ENCODE measurements around the gene MSANTD1. TPM values are rescaled to one million over a fixed set of nuclear protein-coding genes. Genes with fewer than 3 reads are reported as not detected.

The MSANTD1 gene
- total RNA-seq (1 to 10 TPM in 1 of 2 donors, under 1 TPM in 1; 0.23 to 1.2 TPM), polyA plus RNA-seq (under 1 TPM in 1 of 2 donors, not detected in 1; 0.05 TPM)

DNA sequence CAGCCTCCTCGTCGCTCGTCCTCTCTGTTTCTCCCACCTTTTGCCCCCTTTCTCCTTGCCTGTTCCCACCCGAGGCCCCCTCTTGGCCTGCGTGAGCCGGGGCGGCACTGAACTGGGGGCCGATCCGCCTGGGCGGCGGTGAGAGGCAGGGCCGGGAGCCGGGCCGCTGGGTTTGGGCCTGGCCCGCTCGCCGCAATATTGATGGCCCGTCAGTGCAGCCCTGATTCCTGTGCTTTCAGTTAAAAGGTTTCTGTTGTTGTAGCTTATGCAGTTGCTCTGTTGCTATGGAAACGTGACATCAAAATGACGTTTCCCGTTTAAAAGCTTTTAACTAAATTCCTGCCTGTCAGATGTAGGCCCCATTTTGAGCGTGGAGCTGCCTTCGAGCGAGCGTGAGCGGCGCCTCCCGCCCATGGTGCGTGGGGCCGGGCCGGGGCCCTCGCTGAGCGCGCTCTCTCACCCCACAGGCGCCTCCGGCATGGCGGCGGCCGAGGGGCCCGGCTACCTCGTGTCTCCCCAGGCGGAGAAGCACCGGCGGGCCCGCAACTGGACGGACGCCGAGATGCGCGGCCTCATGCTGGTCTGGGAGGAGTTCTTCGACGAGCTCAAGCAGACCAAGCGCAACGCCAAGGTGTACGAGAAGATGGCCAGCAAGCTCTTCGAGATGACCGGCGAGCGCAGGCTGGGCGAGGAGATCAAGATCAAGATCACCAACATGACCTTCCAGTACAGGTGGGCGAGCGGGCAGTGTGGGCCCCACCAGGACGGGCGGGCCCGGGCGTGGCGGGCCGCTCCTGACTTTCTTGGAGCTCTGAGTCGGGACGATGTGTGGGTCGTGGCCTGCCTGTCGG, at the start of gene MSANTD1:
TSS of gene MSANTD1 (plus strand) at position 349 of the 851 bp plus-strand sequence. CDS start at position 413, 64 bp downstream.
- WGBS = 95% methylated on average over 72 of the region's 72 CpGs

More for the DNA sequence above, at the start of gene MSANTD1:
- Histone ChIP-seq H3K9me3 (ENCODE audit: control insufficient read depth in 4 of 4, low read length in 3 of 4) (no peaks in the 10 kb centered on the region), H3K27me3 (ENCODE audit: control insufficient read depth in 4 of 4, insufficient read depth in 4 of 4, low read length in 3 of 4) (no peaks in the 10 kb centered on the region), H3K27ac (ENCODE audit: low read depth in 1 of 2, low read length in 2 of 2) (no peak within 1 kb of the TSS), H3K9ac (ENCODE audit: low read depth in 1 of 2, low read length in 2 of 2) (no peak within 1 kb of the TSS), H3K36me3 (ENCODE audit: control insufficient read depth in 4 of 4, insufficient read depth in 3 of 4, low read depth in 1 of 4, low read length in 3 of 4) (peaks cover 0 to 3% (median 0%) of the 10 kb centered on the region in 4 donors), H3K4me3 (ENCODE audit: low read depth in 1 of 3, low read length in 3 of 3) (no peak within 1 kb of the TSS), H3K4me1 (ENCODE audit: control insufficient read depth in 4 of 4, insufficient read depth in 4 of 4, low read length in 3 of 4) (no peaks in the 10 kb centered on the region)
- TF ChIP-seq, protein P1, sequence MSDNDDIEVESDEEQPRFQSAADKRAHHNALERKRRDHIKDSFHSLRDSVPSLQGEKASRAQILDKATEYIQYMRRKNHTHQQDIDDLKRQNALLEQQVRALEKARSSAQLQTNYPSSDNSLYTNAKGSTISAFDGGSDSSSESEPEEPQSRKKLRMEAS (IDR thresholded peaks at IDR 0.05) = no peak
- TF ChIP-seq, protein P2, sequence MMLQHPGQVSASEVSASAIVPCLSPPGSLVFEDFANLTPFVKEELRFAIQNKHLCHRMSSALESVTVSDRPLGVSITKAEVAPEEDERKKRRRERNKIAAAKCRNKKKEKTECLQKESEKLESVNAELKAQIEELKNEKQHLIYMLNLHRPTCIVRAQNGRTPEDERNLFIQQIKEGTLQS (IDR thresholded peaks at IDR 0.05) = no peak
- TF ChIP-seq, protein P3, sequence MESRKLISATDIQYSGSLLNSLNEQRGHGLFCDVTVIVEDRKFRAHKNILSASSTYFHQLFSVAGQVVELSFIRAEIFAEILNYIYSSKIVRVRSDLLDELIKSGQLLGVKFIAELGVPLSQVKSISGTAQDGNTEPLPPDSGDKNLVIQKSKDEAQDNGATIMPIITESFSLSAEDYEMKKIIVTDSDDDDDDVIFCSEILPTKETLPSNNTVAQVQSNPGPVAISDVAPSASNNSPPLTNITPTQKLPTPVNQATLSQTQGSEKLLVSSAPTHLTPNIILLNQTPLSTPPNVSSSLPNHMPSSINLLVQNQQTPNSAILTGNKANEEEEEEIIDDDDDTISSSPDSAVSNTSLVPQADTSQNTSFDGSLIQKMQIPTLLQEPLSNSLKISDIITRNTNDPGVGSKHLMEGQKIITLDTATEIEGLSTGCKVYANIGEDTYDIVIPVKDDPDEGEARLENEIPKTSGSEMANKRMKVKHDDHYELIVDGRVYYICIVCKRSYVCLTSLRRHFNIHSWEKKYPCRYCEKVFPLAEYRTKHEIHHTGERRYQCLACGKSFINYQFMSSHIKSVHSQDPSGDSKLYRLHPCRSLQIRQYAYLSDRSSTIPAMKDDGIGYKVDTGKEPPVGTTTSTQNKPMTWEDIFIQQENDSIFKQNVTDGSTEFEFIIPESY (IDR thresholded peaks at IDR 0.05) = no peak
- no peak for TF ChIP-seq YY1 (IDR thresholded peaks at IDR 0.05)
- no peak for TF ChIP-seq JUND (IDR thresholded peaks at IDR 0.05)
- TF ChIP-seq RAD21 (IDR thresholded peaks at IDR 0.05) = no peak
- TF ChIP-seq HNF4A (conservative IDR thresholded peaks at IDR 0.05) = no peak
- TF ChIP-seq HNF4G (IDR thresholded peaks at IDR 0.05) = no peak
- no peak for TF ChIP-seq NR2F2 (IDR thresholded peaks at IDR 0.05)
- no peak for TF ChIP-seq RXRA (IDR thresholded peaks at IDR 0.05)
- no peak for TF ChIP-seq TAF1 (conservative IDR thresholded peaks at IDR 0.05)
- TF ChIP-seq, protein P4, sequence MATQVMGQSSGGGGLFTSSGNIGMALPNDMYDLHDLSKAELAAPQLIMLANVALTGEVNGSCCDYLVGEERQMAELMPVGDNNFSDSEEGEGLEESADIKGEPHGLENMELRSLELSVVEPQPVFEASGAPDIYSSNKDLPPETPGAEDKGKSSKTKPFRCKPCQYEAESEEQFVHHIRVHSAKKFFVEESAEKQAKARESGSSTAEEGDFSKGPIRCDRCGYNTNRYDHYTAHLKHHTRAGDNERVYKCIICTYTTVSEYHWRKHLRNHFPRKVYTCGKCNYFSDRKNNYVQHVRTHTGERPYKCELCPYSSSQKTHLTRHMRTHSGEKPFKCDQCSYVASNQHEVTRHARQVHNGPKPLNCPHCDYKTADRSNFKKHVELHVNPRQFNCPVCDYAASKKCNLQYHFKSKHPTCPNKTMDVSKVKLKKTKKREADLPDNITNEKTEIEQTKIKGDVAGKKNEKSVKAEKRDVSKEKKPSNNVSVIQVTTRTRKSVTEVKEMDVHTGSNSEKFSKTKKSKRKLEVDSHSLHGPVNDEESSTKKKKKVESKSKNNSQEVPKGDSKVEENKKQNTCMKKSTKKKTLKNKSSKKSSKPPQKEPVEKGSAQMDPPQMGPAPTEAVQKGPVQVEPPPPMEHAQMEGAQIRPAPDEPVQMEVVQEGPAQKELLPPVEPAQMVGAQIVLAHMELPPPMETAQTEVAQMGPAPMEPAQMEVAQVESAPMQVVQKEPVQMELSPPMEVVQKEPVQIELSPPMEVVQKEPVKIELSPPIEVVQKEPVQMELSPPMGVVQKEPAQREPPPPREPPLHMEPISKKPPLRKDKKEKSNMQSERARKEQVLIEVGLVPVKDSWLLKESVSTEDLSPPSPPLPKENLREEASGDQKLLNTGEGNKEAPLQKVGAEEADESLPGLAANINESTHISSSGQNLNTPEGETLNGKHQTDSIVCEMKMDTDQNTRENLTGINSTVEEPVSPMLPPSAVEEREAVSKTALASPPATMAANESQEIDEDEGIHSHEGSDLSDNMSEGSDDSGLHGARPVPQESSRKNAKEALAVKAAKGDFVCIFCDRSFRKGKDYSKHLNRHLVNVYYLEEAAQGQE (IDR thresholded peaks at IDR 0.05) = no peak
- TF ChIP-seq FOXA2 (IDR thresholded peaks at IDR 0.05) = no peak
- no peak for TF ChIP-seq SP1 (IDR thresholded peaks at IDR 0.05)
- TF ChIP-seq, protein P5, sequence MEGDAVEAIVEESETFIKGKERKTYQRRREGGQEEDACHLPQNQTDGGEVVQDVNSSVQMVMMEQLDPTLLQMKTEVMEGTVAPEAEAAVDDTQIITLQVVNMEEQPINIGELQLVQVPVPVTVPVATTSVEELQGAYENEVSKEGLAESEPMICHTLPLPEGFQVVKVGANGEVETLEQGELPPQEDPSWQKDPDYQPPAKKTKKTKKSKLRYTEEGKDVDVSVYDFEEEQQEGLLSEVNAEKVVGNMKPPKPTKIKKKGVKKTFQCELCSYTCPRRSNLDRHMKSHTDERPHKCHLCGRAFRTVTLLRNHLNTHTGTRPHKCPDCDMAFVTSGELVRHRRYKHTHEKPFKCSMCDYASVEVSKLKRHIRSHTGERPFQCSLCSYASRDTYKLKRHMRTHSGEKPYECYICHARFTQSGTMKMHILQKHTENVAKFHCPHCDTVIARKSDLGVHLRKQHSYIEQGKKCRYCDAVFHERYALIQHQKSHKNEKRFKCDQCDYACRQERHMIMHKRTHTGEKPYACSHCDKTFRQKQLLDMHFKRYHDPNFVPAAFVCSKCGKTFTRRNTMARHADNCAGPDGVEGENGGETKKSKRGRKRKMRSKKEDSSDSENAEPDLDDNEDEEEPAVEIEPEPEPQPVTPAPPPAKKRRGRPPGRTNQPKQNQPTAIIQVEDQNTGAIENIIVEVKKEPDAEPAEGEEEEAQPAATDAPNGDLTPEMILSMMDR (IDR thresholded peaks at IDR 0.05; ENCODE audit: low read depth, low read length, missing input control) = no peak
- no peak for TF ChIP-seq EGR1 (IDR thresholded peaks at IDR 0.05; ENCODE audit: low read depth in 2 of 2)
- no peak for TF ChIP-seq GABPA (IDR thresholded peaks at IDR 0.05 in 1 of 2, conservative IDR thresholded peaks at IDR 0.05 in 1 of 2)
- no peak for DNase-seq (ENCODE audit: low spot score)
